Loucy (cell line): ENCODE measurements around the gene CHI3L1.

Source experiments
- CTCF ChIP-seq: fragments of 200-600 bp; sonication (generic); conservative IDR thresholded peaks from 2 replicates; pipeline ENCODE4 v1.5.1; 2014; ENCODE audit warnings: mild to moderate bottlenecking, antibody characterized with exemption, low read length
- EZH2phosphoT487 ChIP-seq: fragments of 200-600 bp; IDR thresholded peaks from 2 replicates; pipeline ENCODE4 v1.6.1; 2018; ENCODE audit warnings: antibody characterized with exemption, mild to moderate bottlenecking, moderate library complexity, borderline replicate concordance

DNA sequence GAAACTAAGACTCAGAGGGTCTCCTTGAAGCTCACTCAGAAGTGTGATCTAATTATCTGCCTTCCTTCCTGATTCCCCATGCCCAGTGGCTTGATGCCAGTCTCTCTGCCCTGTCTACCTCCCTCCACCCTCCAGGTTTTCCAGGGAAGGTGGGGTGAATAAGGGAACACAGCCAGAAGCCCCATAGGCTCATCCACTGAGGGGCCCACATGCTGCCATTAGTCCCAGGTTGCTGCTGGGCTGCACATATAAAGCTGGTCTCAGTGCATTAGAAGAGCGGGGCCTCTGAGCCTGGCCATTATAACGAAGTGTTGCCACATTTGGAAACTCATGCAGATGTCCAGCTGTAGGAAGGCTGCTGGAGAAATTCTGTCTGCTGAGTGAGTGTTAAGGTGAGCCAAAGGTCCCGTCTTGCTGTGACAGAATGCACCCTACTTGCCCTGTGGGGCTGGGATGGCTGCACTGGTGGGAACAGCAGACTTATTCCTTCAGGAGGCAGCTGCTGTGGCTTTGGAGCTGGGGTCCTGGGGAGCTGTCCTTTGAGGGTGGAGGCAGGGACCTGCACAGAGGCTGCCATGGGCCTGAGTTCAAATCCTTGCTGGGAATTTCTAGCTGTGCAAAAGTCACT, 56.0 kb downstream of the CHI3L1 start:
- TF ChIP-seq CTCF (no peak), EZH2phosphoT487 (no peak)
